Panc1 (cell line): ENCODE measurements around the gene ZC3H12D. TPM values are rescaled to one million over a fixed set of nuclear protein-coding genes. Genes with fewer than 3 reads are reported as not detected.
A peak's percentile ranks its signal among the peaks of the same experiment; 100 is the strongest.

Experiments used
- ATAC-seq: fragments of 200-7000 bp; cut with Tn5 transposase; 2 replicates; pipeline ENCODE4 v1.9.1; 2020; ENCODE audit warnings: mild to moderate bottlenecking, moderate library complexity
- BruUV-seq: library from RNA; stranded (reverse); fragments of 400-500 nt; replicated peaks from 2 replicates; lab custom pipeline; 2021; lab: Mats Ljungman, UMichigan
- CTCF ChIA-PET: fragments of 300-600 bp; sonication (Branson Sonifier 250); formaldehyde crosslinking; loops from one replicate; lab custom pipeline; 2022; ENCODE audit warnings: antibody characterized with exemption; lab: Charles Lee
- POLR2A ChIA-PET: fragments of 300-600 bp; sonication (Branson Sonifier 250); formaldehyde crosslinking; loops from one replicate; lab custom pipeline; 2022; ENCODE audit warnings: antibody characterized with exemption; lab: Charles Lee
- DNase-seq: peaks from one replicate; pipeline ENCODE4 v3.0.0-alpha.2; 2010; ENCODE audit warnings: low read depth, low spot score
- H3K27ac ChIP-seq: 2 replicates; pipeline ENCODE4 v1.5.1; 2011; ENCODE audit warnings: mild to moderate bottlenecking, low read length, inconsistent platforms
- H3K27me3 ChIP-seq: fragments of 200-500 bp; sonication (Bioruptor generic); 2 replicates; pipeline ENCODE4 v1.6.0; 2014; ENCODE audit warnings: low read length, inconsistent platforms; ENCODE audit not compliant: control insufficient read depth, insufficient read depth
- H3K36me3 ChIP-seq: fragments of 200-500 bp; sonication (Bioruptor generic); 2 replicates; pipeline ENCODE4 v1.5.1; 2014; ENCODE audit warnings: inconsistent platforms, mild to moderate bottlenecking, low read length, moderate library complexity; ENCODE audit not compliant: control insufficient read depth, insufficient read depth
- H3K4me1 ChIP-seq: 2 replicates; pipeline ENCODE4 v1.5.1; 2011; ENCODE audit warnings: inconsistent platforms, mild to moderate bottlenecking, low read length, moderate library complexity; ENCODE audit not compliant: control insufficient read depth, insufficient read depth
- H3K4me3 ChIP-seq, 2 experiments: 2 replicates each; pipeline ENCODE4 v1.5.1; 2011 to 2012; ENCODE audit warnings: low read depth in 2 of 2, low read length in 2 of 2, mild to moderate bottlenecking in 2 of 2, inconsistent platforms in 1 of 2, moderate library complexity in 1 of 2
- H3K9me3 ChIP-seq: fragments of 200-500 bp; sonication (Bioruptor generic); 2 replicates; pipeline ENCODE4 v1.5.1; 2014; ENCODE audit warnings: low read depth, mild to moderate bottlenecking, inconsistent platforms, low read length, moderate library complexity; ENCODE audit not compliant: control insufficient read depth, insufficient read depth
- CTCF ChIP-seq: fragments of 450-650 bp; IDR thresholded peaks from 2 replicates; pipeline ENCODE4 v1.5.1; 2017; ENCODE audit warnings: mild to moderate bottlenecking
- POLR2AphosphoS5 ChIP-seq: IDR thresholded peaks from 2 replicates; pipeline ENCODE4 v1.6.1; 2012; ENCODE audit warnings: mild to moderate bottlenecking, low read depth, low read length, moderate library complexity
- REST ChIP-seq, 2 experiments: IDR thresholded peaks; 2 replicates each; pipeline ENCODE4 v1.6.1; 2011 to 2012; ENCODE audit warnings: low read depth in 2 of 2, control low read depth in 1 of 2, low read length in 1 of 2, mild to moderate bottlenecking in 1 of 2, moderate library complexity in 1 of 2; ENCODE audit not compliant: insufficient read depth in 1 of 2
- SIN3A ChIP-seq: IDR thresholded peaks from 2 replicates; pipeline ENCODE4 v1.6.1; 2012; ENCODE audit warnings: low read depth, mild to moderate bottlenecking, low read length, moderate library complexity, borderline replicate concordance; ENCODE audit not compliant: insufficient read depth
- TCF7L2 ChIP-seq: IDR thresholded peaks from 2 replicates; pipeline ENCODE4 v1.6.1; 2011; ENCODE audit warnings: mild to moderate bottlenecking, low read depth, low read length, inconsistent platforms
- in situ Hi-C: cut with HindIII; loops from 2 replicates; pipeline ENCODE4 v1.10.0; 2016; ENCODE audit warnings: low sequenced_read_pairs, low pct_unique_long_range_greater_than_20kb
- intact Hi-C: fragments of 100-400 bp; cut with micrococcal nuclease; formaldehyde crosslinking; loops from one replicate; pipeline ENCODE4 v1.10.0; 2022; ENCODE audit not compliant: unreplicated experiment
- total RNA-seq: library from RNA; stranded (reverse); gene quantifications from one replicate; pipeline ENCODE4 v1.2.1, GENCODE V29; 2021; ENCODE audit not compliant: unreplicated experiment

Gene ZC3H12D
- total RNA-seq, 1 experiment from 2014 or later: 0.26 TPM

- Histone ChIP-seq H3K27ac (no peak overlapping the region), H3K4me3 (no peak overlapping the region), H3K4me1 (no peaks in the 10 kb centered on the region), H3K27me3 (no peaks in the 10 kb centered on the region), H3K9me3 (no peaks in the 10 kb centered on the region), H3K36me3 (peaks cover 5% of the 10 kb centered on the region; the same call in 1 of the 2 replicates)
- TF ChIP-seq TCF7L2 (no peak), REST (IDR thresholded peaks at IDR 0.05; ENCODE audit: insufficient read depth in 1 of 2, low read depth in 2 of 2, low read length in 1 of 2) (no peak), SIN3A (no peak), CTCF (no peak), POLR2AphosphoS5 (no peak)
- ChIA-PET POLR2A (no interaction called here), CTCF (no interaction called here)
- in situ Hi-C loops (no loop called here), intact Hi-C loops (loop anchor here (5.0 kb wide), 1 partner anchor 433 kb away; no protein-coding TSS in a partner anchor)
- DNase-seq (no peak), ATAC-seq (no peak)
- BruUV-seq: TSS peak; percentile 22
Measured at GRCh38 chr6:149515494-149515893, 30.7 kb upstream of the ZC3H12D start.

- no peak for TF ChIP-seq TCF7L2
- TF ChIP-seq CTCF: no peak
- no peak for TF ChIP-seq POLR2AphosphoS5
- no peak for TF ChIP-seq REST (IDR thresholded peaks at IDR 0.05; ENCODE audit: insufficient read depth in 1 of 2, low read depth in 2 of 2, low read length in 1 of 2)
- TF ChIP-seq SIN3A: no peak
- no peak for ATAC-seq
- Histone ChIP-seq H3K9me3 (no peaks in the 10 kb centered on the region), H3K4me3 (no peak overlapping the region), H3K4me1 (no peaks in the 10 kb centered on the region), H3K36me3 (peaks cover 5% of the 10 kb centered on the region; the same call in 1 of the 2 replicates), H3K27ac (no peak overlapping the region), H3K27me3 (no peaks in the 10 kb centered on the region)
- ChIA-PET CTCF (interaction anchor here (0.6 kb wide), 1 partner anchor 480 kb away, joined by 4 read pairs; no protein-coding TSS in a partner anchor), POLR2A (no interaction called here)
- intact Hi-C loops (no loop called here), in situ Hi-C loops (no loop called here)
- BruUV-seq: no TSS peak
- no peak for DNase-seq
Measured at GRCh38 chr6:149513915-149514314, 29.1 kb upstream of the ZC3H12D start.
